ENCODE data around the gene RASSF5. TPM values are rescaled to one million over a fixed set of nuclear protein-coding genes. Genes with fewer than 3 reads are reported as not detected.

The RASSF5 gene
- total and polyA plus RNA-seq, 3 donors from 2014 or later, result 4.3 to 8.4 (median 5.9) TPM

GRCh38 chr1:206635080-206635977 lies 128.0 kb downstream of the RASSF5 start, which contains the start of gene DYRK3:
DYRK3 (plus strand) TSS chr1:206635536; CDS start chr1:206635704, 168 bp downstream.
- no peaks in the 10 kb centered on the region for H3K27me3 ChIP-seq
- no peaks in the 10 kb centered on the region for H3K9me3 ChIP-seq
- DNase-seq, result peak; percentile 95
- no peaks in the 10 kb centered on the region for H3K36me3 ChIP-seq (ENCODE audit: low read depth, missing control alignments)
- WGBS, 2 donors, result 1% methylated on average over 23 to 61 of the region's 84 CpGs
- H3K4me3 ChIP-seq, result peak within 1 kb of the TSS; percentile 66 to 77
- TF ChIP-seq POLR2A (IDR thresholded peaks at IDR 0.05), result peak; percentile 48
- TF ChIP-seq CTCF (IDR thresholded peaks at IDR 0.05), result peak in 1 of 3 experiments; percentile 25
- peak within 1 kb of the TSS; percentile 36 to 71 for H3K27ac ChIP-seq
- intact Hi-C loops (cut with DNase I; ENCODE audit: low total_unique reads), result loop anchor here (10.0 kb wide), 1 partner anchor 279 kb away; no protein-coding TSS in a partner anchor
- peaks cover 7% of the 10 kb centered on the region for H3K4me1 ChIP-seq

- DNase-seq, result no peak
- Histone ChIP-seq H3K4me3 (peak overlapping the region; percentile 66 to 77), H3K27me3 (no peaks in the 10 kb centered on the region), H3K4me1 (peaks cover 7% of the 10 kb centered on the region), H3K9me3 (no peaks in the 10 kb centered on the region), H3K36me3 (ENCODE audit: low read depth, missing control alignments) (no peaks in the 10 kb centered on the region), H3K27ac (peak overlapping the region; percentile 23 to 71)
- WGBS, 2 donors, result 3 to 9% methylated on average over 14 of the region's 14 CpGs
- TF ChIP-seq CTCF (IDR thresholded peaks at IDR 0.05) (no peak), POLR2A (IDR thresholded peaks at IDR 0.05) (no peak)
- intact Hi-C loops (cut with DNase I; ENCODE audit: low total_unique reads), result loop anchor here (10.0 kb wide), 1 partner anchor 279 kb away; no protein-coding TSS in a partner anchor
These were observed 128.6 kb downstream of the RASSF5 start for GRCh38 chr1:206635978-206636345.

- peaks cover 7% of the 10 kb centered on the region for H3K4me1 ChIP-seq
- DNase-seq, result no peak
- intact Hi-C loops (cut with DNase I; ENCODE audit: low total_unique reads), result loop anchor here (10.0 kb wide), 1 partner anchor 278 kb away; no protein-coding TSS in a partner anchor
- H3K36me3 ChIP-seq (ENCODE audit: low read depth, missing control alignments), result no peaks in the 10 kb centered on the region
- H3K4me3 ChIP-seq, result no peak overlapping the region
- TF ChIP-seq POLR2A (IDR thresholded peaks at IDR 0.05) (no peak), CTCF (IDR thresholded peaks at IDR 0.05) (no peak)
- WGBS, 2 donors, result 27 to 32% methylated on average over 4 of the region's 4 CpGs
- H3K27me3 ChIP-seq, result no peaks in the 10 kb centered on the region
- no peak overlapping the region for H3K27ac ChIP-seq
- no peaks in the 10 kb centered on the region for H3K9me3 ChIP-seq
These were observed 129.3 kb downstream of the RASSF5 start for GRCh38 chr1:206636671-206637070.

GRCh38 chr1:206637605-206638004 lies 130.3 kb downstream of the RASSF5 start:
- no peak overlapping the region for H3K4me3 ChIP-seq
- no peak for DNase-seq
- TF ChIP-seq POLR2A (IDR thresholded peaks at IDR 0.05), result no peak
- TF ChIP-seq CTCF (IDR thresholded peaks at IDR 0.05), result no peak
- no peak overlapping the region for H3K27ac ChIP-seq
- peaks cover 7% of the 10 kb centered on the region for H3K4me1 ChIP-seq
- H3K9me3 ChIP-seq, result no peaks in the 10 kb centered on the region
- no peaks in the 10 kb centered on the region for H3K36me3 ChIP-seq (ENCODE audit: low read depth, missing control alignments)
- intact Hi-C loops (cut with DNase I; ENCODE audit: low total_unique reads), result loop anchor here (10.0 kb wide), 1 partner anchor 277 kb away; no protein-coding TSS in a partner anchor
- H3K27me3 ChIP-seq, result no peaks in the 10 kb centered on the region

Small RNA genes within 50 kb of the gene (microRNA-seq; reads per million reads assigned to microRNA genes)
- 0 reads per million in 2 donors for gene MIR6769B (ENCODE audit: borderline number of aligned reads in 2 of 2, borderline replicate concordance in 1 of 2)

Small RNA genes within 50 kb of the gene (small RNA-seq; reads per million reads assigned to genes)
- 0 reads per million in 2 donors for gene MIR6769B

Other genes starting within 250 kb of the RASSF5 start
- gene IKBKE, start 37.1 kb upstream of the RASSF5 start, total RNA-seq, result 1 to 10 TPM in 1 of 2 donors, under 1 TPM in 1; 0.99 to 1.0 TPM
- 1.6 TPM for gene IKBKE, start 37.1 kb upstream of the RASSF5 start, polyA plus RNA-seq (ENCODE audit: insufficient read depth, low read depth, low replicate concordance)
- gene EIF2D, start 104.9 kb downstream of the RASSF5 start, total RNA-seq, result 10 to 100 TPM; 54.8 to 59.4 TPM
- gene EIF2D, start 104.9 kb downstream of the RASSF5 start, polyA plus RNA-seq (ENCODE audit: insufficient read depth, low read depth, low replicate concordance), result 65.3 TPM
- 10 to 100 TPM; 36.4 to 40.6 TPM for gene DYRK3, start 128.0 kb downstream of the RASSF5 start, total RNA-seq
- gene DYRK3, start 128.0 kb downstream of the RASSF5 start, polyA plus RNA-seq (ENCODE audit: insufficient read depth, low read depth, low replicate concordance), result 143 TPM
- 10 to 100 TPM; 66.3 to 69.1 TPM for gene MAPKAPK2, start 177.4 kb downstream of the RASSF5 start, total RNA-seq
- gene MAPKAPK2, start 177.4 kb downstream of the RASSF5 start, polyA plus RNA-seq (ENCODE audit: insufficient read depth, low read depth, low replicate concordance), result 76.5 TPM